Lower lobe of right lung (tissue), 2 donors: ENCODE data around the gene ROBO1. TPM values are rescaled to one million over a fixed set of nuclear protein-coding genes. Genes with fewer than 3 reads are reported as not detected.

Experiments
- ATAC-seq, 2 donors: fragments of 200-7000 bp; cut with Tn5 transposase; one replicate each; pipeline ENCODE4 v1.9.1; 2020 to 2022; ENCODE audit warnings: mild to moderate bottlenecking in 2 of 2, moderate library complexity in 2 of 2
- DNase-seq: peaks from one replicate; pipeline ENCODE4 v3.0.0-alpha.2; 2020
- H3K27ac ChIP-seq: fragments of 200-600 bp; one replicate; pipeline ENCODE4 v1.8.0; 2022
- H3K27me3 ChIP-seq: fragments of 200-600 bp; one replicate; pipeline ENCODE4 v1.8.0; 2022; ENCODE audit warnings: low read depth
- H3K36me3 ChIP-seq: fragments of 200-600 bp; one replicate; pipeline ENCODE4 v1.8.0; 2022; ENCODE audit warnings: mild to moderate bottlenecking
- H3K4me1 ChIP-seq: fragments of 200-600 bp; one replicate; pipeline ENCODE4 v1.8.0; 2022
- H3K4me3 ChIP-seq: fragments of 200-600 bp; one replicate; pipeline ENCODE4 v1.8.0; 2022; ENCODE audit warnings: mild to moderate bottlenecking
- H3K9me3 ChIP-seq: fragments of 200-600 bp; one replicate; pipeline ENCODE4 v1.8.0; 2022
- CTCF ChIP-seq: fragments of 200-600 bp; IDR thresholded peaks from one replicate; pipeline ENCODE4 v1.8.0; 2022; ENCODE audit warnings: antibody characterized with exemption, mild to moderate bottlenecking
- intact Hi-C: fragments of 100-400 bp; cut with DNase I; formaldehyde crosslinking; loops from one replicate; pipeline ENCODE4 v1.11.0; 2022
- total RNA-seq: library from RNA; stranded (reverse); fragmentation: NEBNext Ultra II Directional; extraction: Animal tissue kit (Norgen Biotek cat#: 25700); gene quantifications from one replicate; pipeline ENCODE4 v1.2.1, GENCODE V29; 2021
- donor health status: DM: no; HTN: yes; CAD: no; lungs with severe emphysema.

Gene ROBO1
- total RNA-seq, 1 donor from 2014 or later: 14.8 TPM

- no peaks in the 10 kb centered on the region for H3K27me3 ChIP-seq
- H3K9me3 ChIP-seq: no peaks in the 10 kb centered on the region
- no peak for DNase-seq
- H3K36me3 ChIP-seq: no peaks in the 10 kb centered on the region
- ATAC-seq: no peak
- intact Hi-C loops: no loop called here
- no peaks in the 10 kb centered on the region for H3K4me1 ChIP-seq
- H3K4me3 ChIP-seq: no peak overlapping the region
- H3K27ac ChIP-seq: no peak overlapping the region
- TF ChIP-seq CTCF: no peak
Measured at GRCh38 chr3:79473993-79474392, 293.8 kb downstream of the ROBO1 start.

GRCh38 chr3:79467721-79468120 lies 300.1 kb downstream of the ROBO1 start:
- Histone ChIP-seq H3K4me1 (no peaks in the 10 kb centered on the region), H3K27ac (no peak overlapping the region), H3K27me3 (no peaks in the 10 kb centered on the region), H3K9me3 (no peaks in the 10 kb centered on the region), H3K36me3 (no peaks in the 10 kb centered on the region), H3K4me3 (no peak overlapping the region)
- ATAC-seq (no peak), DNase-seq (no peak)
- intact Hi-C loops: no loop called here
- TF ChIP-seq CTCF: no peak

GRCh38 chr3:79461129-79461792 lies 306.5 kb downstream of the ROBO1 start:
- Histone ChIP-seq H3K4me3 (no peak overlapping the region), H3K36me3 (no peaks in the 10 kb centered on the region), H3K27ac (no peak overlapping the region), H3K4me1 (no peaks in the 10 kb centered on the region), H3K9me3 (no peaks in the 10 kb centered on the region), H3K27me3 (no peaks in the 10 kb centered on the region)
- no peak for ATAC-seq
- intact Hi-C loops: no loop called here
- no peak for DNase-seq
- no peak for TF ChIP-seq CTCF

DNA sequence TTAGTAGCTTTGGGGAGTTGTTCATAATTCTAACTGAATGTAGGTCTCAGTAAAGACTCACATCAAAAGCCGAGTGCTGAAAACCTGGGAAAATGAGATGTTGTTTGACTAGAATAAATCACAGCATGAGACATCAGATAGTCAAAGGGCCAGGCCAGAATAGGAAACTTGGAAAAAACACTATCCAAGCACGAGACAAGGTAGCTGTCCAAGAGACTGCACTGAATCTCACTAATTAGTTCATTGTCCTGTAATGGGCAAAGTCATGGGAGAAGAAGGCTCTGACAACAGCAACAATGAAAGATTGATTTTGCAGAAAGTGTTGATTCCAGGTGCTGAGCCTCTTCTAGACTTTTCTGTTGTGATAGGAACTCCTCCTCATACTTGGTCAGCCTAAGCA lies 314.2 kb downstream of the ROBO1 start:
- H3K36me3 ChIP-seq: no peaks in the 10 kb centered on the region
- no peak overlapping the region for H3K4me3 ChIP-seq
- intact Hi-C loops: no loop called here
- no peaks in the 10 kb centered on the region for H3K4me1 ChIP-seq
- ATAC-seq (no peak), DNase-seq (no peak)
- no peak for TF ChIP-seq CTCF
- no peaks in the 10 kb centered on the region for H3K9me3 ChIP-seq
- no peak overlapping the region for H3K27ac ChIP-seq
- H3K27me3 ChIP-seq: no peaks in the 10 kb centered on the region

DNA sequence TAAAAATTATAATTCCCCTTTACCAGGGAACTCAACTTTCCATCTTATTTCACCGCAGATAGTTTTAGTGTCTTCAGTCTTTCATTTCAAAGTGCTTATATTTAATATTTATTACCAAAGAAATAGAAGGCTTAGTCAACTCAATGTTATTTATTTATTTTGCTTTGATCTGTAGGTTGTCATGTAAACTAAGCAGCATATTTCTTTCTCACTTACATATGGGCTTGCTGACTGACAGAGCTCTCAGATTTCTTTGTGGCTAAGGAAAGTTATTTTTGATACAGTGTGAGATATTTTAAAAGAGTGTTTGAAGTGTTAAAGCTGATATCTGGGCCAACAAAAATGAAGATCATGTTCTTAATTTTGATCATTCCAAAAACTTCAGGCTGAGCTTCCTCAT lies 331.4 kb downstream of the ROBO1 start:
- DNase-seq (no peak), ATAC-seq (no peak)
- Histone ChIP-seq H3K4me1 (no peaks in the 10 kb centered on the region), H3K36me3 (no peaks in the 10 kb centered on the region), H3K27me3 (no peaks in the 10 kb centered on the region), H3K9me3 (no peaks in the 10 kb centered on the region), H3K27ac (no peak overlapping the region), H3K4me3 (no peak overlapping the region)
- no peak for TF ChIP-seq CTCF
- intact Hi-C loops: no loop called here
